Measurements from ENCODE around the gene NEURL1.

GRCh38 chr10:103569896-103570295, 76.4 kb downstream of the NEURL1 start:
- no peak for TF ChIP-seq EZH2 (IDR thresholded peaks at IDR 0.05; ENCODE audit: low read depth)
- no peak for TF ChIP-seq CTCF (conservative IDR thresholded peaks at IDR 0.05)
